Fibroblast of upper back skin (primary cell): ENCODE results near the gene OR8D4.
"Not testable (repeated sequence)": the region's sequence is repeated elsewhere in the genome, so short reads cannot be mapped to it uniquely, and the experiment has no call there.

Experiments
- DNase-seq: peaks from one replicate; pipeline ENCODE4 v3.0.0-alpha.2; 2013

Gene OR8D4

DNA sequence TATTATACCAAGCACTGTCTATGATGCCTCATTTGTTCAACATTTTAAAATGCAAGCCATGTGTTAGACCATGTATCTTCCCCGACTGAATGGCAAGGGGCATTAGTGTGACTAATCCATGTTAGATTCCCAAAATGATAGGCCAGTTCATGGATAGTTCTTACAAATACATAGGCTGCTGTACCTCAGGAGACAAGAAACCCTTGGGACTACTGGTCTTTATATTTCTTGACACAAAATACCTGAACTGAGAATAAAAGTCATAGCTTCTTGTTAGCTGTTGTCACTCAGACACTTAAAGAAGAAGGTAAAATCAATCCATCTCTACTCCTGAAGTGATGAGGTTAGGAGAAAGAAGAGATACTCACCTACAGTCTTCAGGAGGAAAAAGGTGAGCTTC is at the start of gene OR8D4:
OR8D4 (plus strand) TSS at position 301 of the 400 bp plus-strand sequence. CDS start 4,265 bp downstream, outside the sequence.
- DNase-seq: no peak

DNA sequence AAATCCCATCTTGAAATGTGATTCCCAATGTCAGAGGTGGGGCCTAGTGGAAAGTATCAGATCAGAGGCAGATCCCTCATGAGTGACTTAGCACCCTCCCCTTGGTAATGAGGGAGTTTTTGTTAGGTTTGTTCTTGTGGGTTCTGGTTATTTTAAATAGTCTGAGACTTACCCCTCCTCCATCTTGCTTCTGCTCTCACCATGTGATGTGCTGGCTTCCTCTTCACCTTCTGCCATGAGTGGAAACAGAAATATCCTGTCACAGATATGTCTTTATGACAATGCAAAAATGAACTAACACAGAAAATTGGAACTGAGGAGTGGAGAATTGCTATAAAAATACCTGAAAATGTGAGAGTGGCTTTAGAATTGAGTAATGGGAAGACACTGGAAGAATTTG is 49.6 kb upstream of the OR8D4 start:
- no peak for DNase-seq

DNA sequence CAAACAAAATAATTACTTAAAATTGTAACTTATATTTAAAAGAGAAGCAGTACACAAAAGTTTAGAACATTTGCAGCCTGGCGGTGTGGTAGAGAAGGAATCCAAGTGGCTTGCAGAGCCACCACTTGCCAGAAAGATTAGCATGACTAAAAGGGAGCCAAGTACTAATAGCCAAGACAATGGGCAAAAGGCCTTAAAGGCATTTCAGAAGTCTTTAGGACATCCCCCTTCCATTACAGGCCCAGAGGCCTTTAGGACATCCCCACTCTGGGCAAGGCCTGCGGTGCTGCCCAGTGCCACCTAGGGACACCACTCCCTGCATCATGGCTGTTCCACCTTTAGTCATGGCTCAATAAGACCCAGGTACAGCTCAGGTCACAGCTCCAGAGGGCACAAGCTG is 48.9 kb upstream of the OR8D4 start:
- no peak for DNase-seq

DNA sequence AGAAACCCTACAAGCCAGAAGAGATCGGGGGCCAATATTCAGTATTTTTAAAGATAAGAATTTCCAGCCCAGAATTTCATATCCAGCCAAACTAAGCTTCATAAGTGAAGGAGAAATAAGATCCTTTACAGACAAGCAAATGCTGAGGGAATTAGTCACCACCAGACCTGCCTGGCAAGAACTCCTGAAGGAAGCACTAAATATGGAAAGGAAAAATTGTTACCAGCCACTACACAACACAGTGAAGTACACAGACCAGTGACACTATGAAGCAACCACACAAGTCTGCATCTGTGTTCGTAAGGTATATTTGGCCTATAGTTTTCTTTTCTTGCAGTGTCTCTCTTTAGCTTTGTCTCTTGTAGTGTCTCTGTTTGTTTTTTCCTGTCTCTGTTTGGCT is 45.5 kb upstream of the OR8D4 start:
- DNase-seq: no peak

DNA sequence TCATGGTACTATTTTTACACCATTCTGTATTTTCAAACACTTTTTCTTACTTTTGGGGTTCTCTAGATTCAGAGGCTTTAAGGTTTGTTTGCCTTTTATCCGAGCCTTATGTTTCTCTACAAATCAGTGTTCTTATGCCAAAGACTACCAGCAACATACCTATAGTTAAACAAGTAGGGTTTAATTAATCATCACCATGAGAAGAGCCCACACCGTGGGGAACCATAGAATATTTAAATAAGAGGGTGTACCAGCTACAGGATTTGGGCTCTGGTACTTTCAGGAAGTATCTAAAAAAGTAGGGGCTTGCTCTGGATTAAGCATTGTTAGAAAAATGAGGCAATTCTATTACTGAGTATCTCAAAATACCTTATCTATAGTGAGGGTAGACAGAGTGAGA is 42.2 kb upstream of the OR8D4 start:
- no peak for DNase-seq

DNA sequence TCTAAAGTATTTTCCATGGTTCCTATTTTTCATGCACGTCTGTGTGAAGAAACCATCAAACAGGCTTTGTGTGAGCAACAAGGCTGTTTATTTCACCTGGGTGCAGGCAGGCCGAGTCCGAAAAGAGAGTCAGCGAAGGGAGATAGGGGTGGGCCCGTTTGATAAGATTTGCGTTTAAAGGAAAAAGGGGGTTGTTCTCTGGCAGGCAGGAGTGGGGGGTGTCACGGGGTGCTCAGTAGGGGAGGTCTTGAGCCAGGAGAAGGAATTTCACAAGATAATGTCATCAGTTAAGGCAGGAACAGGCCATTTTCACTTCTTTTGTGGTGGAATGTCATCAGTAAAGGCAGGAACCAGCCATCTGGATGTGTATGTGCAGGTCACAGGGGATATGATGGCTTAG is 36.7 kb upstream of the OR8D4 start:
- not testable (repeated sequence) for DNase-seq

DNA sequence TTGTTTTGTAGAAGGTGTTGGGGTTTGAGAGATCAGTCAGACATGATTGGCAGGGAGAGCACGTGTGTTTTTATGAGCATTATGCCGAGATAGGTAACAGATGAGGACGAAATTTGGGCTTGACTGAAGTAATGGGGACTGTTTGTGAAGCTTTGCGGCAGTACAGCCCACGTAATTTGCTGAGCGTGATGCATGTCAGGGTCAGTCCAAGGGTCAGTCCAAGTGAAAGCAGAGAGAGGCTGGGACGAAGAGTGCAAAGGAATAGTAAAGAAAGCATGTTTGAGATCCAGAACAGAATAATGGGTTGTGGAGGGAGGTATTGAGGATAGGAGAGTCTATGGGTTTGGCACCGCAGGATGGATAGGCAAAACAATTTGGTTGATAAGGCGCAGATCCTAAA is 34.2 kb upstream of the OR8D4 start:
- not testable (repeated sequence) for DNase-seq

DNA sequence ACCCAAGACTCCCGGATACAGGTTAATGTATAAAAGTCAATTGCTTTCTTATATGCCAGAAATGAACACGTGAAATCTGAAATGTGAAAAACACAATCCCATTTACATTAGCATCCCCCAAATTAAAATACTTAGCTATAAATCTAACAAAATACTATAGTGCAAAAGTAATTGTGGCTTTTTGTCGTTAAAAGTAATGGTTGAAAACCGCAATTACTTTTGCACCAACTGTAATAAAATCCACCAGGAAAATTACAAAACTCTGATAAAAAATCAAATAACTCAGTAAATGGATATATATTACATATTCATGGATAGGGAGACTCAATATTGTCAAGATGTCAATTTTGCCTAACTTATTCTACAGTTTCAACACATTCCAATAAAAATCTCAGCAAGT is 21.1 kb upstream of the OR8D4 start:
- DNase-seq: no peak

DNA sequence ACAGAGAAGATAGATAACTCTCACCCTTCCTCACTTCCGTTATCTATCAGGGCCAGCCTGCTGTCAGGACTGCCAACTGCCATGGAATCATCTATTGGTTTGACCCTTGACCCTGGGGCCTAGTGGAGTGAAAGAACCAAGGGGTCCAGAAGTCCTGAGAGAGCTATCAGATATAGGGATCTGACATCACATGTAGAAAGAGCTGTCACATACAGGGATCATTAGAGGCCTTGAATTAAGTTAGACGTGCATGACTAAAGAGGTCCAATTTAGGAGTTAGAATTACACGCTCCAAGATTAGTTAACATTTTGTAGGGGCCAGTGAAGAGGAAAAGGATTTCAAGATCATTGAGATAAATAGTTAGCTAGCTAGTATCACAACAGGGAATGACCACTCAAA is 16.4 kb upstream of the OR8D4 start, which contains the start of gene TMEM225:
TMEM225 (minus strand) TSS at position 101 of the 400 bp plus-strand sequence. CDS start 245 bp downstream, outside the sequence.
- no peak for DNase-seq

DNA sequence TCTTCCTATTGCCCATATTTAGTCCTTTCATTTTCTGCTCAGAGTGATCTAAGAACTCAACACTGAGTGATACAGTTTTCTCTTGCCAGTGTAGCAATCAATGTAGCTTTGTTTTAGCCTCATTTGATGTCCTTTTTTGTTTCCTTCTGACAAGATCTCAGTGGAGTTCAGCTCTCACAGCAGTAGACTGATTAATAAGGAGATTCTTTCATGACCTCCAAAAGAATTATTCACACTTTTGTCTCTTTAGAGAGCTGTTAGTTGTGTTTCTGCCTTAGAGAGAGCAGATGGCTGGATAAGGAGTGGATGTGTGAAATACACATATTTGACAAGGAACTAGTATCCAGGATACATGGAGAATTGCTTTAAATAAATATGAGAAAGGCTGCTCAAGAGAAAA is 9.9 kb upstream of the OR8D4 start:
- DNase-seq: no peak

DNA sequence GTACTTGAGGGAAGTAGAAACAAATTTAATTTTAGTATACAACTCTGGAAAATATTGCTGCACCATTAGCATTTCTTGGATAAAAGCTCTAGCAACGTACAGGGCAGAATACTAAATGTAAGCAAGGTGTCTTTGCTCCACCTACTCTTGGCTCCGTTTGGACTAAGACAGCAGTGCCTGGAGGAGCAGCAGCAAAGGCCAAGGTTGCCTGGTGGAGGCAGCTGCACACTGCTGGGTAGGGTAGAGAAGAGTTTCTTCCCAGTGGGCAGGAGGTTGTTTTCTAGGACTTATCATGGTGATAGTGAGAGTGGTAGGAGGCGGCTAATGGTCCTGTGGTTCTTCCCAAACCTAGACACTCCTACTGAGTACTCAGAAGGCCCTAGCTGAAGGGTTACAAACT is 2.2 kb upstream of the OR8D4 start:
- DNase-seq: no peak

DNA sequence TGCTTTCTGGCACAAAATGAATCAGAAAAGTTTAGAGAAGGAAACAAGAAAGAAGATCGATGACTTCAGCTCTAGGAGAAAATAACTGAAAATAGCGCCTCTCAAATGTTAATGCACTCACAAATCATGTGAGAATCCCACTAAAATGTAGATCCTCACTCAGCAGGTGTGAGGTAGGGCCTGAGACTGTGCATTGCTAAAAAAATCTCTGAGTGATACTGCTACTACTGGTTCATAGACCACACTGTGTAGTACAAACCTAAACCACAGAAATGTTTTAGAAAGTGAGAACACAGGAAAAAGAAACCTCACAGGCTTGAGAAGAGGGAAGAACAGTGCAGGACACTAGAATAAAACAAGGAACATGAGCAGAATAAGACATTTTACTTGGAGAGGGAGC is 2.0 kb downstream of the OR8D4 start:
- DNase-seq: no peak

DNA sequence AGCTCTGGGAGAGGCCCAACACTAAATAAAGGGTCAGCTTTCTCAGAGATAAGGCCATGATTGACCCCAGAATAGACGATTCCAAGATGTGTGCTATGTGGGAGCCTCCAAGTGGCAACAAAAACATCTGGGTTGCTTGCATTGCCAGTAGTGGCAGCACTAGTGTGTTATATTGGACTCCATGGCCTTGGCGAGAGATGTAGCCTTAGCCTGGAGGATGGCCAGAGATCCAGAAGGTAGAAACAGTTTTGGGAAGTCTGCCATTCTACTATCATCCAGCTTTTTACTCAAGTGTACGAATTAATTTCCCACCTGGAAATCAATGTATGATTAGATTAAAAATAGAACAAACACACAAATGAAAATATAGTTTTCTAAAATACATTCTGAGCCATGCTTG is 3.0 kb downstream of the OR8D4 start:
- no peak for DNase-seq

DNA sequence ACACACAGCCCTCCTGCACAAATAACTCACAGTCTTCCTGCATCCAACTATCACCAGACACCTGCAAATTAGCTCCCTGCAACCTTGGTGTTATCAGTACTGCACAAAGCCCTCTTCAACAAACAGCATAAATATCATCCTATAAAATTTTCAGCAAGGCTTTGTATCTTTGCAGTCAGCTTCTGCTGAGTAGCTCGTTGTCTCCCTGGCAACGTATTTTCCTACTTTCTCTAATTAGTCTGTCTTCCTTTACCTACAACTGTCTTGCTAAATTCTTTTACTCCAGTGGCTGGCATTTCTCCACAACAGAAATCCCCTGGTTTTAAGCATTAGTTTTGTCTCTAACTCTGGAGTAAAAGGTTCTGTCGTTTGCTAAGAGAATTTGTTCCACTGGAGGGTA is 3.9 kb downstream of the OR8D4 start:
- DNase-seq: no peak

DNA sequence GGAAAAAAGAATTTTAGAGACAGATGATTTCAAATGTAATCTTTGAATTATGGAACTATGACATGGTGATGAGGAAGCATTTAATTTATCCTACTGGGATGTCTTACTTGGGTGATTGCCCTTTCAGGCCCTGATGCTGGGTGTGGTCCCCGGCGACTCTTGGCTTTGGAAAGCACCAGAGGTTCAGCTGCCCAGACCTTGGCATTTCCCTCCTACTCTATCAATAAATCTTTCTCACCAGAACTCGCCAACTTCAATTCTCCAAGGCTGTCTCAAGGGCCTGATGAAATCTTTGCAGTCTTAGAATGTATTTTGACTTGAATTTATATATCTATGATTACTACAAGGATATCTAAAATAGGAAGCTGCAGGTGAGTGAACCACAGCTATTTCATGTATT is 19.0 kb downstream of the OR8D4 start:
- no peak for DNase-seq

DNA sequence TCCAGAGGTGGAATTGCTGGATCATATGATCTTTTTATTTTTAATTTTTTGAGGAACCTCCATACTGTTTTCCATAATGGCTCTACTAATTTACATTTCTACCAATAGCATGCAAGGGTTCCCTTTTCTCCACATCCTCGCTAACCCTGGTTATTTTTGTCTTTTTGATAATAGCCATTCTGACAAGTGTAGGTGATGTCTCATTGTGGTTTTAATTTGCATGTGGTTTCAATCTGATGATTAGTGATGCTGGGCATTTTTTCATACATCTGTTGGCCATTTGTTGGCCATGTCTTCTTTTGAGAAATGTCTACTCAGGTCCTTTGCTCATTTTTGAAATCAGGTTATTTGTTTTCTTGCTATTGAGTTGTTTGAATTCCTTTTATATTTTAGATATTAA is 22.1 kb downstream of the OR8D4 start:
- no peak for DNase-seq

DNA sequence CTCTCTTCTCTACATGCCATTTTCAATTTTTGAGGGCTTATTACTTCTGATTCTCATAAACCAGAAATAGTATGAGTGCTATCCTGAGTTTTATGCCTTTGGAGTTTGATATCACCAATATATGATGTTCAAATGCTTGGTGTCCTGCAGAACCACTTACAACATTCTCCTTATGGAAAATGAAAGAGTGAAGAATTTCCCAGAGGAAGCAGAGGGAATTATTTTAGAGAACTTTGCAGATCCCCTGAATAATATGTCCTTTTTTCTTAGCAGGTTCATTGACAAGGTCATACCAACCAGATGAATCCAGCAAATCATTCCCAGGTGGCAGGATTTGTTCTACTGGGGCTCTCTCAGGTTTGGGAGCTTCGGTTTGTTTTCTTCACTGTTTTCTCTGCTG is 37.4 kb downstream of the OR8D4 start, which contains the start of gene OR4D5:
OR4D5 (plus strand) TSS at position 301 of the 400 bp plus-strand sequence; CDS start at position 301, 0 bp downstream.
- no peak for DNase-seq

DNA sequence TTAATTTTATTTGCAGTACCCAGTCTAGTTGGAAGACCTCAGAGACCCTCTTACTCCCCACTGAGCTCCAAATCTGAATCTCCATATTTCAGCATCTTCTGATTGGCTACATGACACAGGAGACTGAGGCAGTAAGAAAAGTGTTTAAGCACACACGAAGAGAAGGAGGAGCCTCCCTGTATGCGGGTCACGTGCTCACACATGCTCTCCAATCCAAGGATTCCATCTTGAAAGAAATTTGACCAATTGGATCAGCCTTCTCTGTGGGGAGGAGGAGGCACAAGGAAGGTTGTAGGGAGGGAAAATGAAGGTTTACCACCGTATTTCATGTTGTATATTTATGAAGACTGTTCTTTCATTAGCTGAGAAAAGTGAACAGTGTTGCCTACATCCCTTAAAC is 40.4 kb downstream of the OR8D4 start:
- no peak for DNase-seq

DNA sequence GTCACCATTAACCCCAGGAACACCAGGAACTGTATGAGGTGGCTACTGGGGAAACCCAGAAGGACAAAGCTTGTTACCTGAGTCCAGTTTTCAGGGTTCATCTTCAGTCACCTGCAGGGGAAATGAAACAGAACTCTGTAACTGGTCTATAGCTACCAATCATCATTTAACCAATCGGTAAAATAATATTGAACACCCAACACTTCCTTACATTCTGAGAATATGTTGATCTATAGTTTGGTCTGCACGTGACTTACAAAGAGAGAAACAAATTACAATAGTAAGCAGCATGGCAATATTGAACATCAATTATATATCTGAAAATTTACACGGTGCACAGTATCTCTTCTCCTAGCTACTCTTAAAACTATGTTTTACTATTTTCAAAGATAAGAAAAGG is 41.8 kb downstream of the OR8D4 start, which contains the start of gene OR6T1:
OR6T1 (minus strand) TSS at position 101 of the 400 bp plus-strand sequence; CDS start at position 101, 0 bp downstream.
- DNase-seq: no peak

DNA sequence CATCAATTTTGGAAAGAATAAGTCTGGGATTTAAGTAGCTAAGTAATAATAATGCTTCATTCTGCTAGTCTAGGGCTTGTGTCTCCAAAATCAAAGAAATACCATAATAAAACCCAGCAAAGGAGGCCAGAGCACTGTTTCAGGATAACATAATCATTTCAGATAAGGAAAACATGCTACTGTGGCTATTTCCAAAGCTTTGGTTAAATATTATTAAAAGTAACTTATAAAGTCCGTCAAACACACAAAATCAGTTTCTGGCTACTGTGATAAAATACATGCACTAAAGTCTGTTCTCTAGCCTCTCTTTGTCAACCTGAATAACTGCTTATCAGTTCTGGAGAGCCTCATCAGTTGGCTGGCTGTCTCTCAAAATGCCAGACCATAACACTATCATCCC is 43.2 kb downstream of the OR8D4 start:
- DNase-seq: no peak

DNA sequence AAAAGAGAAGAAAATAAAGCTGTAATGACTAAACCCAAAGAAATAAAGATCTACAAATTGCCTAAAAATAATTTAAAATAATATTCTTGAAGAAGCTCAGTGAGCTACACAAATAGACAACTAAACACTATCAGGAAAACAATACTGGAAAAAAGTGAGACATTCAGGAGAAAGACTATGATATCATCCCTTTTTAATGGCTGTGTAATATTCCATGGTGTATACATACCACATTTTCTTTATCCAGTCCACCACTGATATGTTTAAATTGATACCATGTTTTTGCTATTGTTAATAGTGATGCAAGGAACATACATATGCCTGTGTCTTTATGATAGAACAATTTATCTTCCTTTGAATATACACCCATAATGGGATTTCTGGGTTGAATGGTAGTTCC is 54.8 kb downstream of the OR8D4 start:
- DNase-seq: no peak
